Activated naive CD8-positive, alpha-beta T cell treated with anti-CD3 and anti-CD28 coated beads for 36 hours (primary cell): ENCODE data around the gene PLB1. TPM values are rescaled to one million over a fixed set of nuclear protein-coding genes. Genes with fewer than 3 reads are reported as not detected.

Experiments used
- DNase-seq: peaks from one replicate; pipeline ENCODE4 v3.0.0; 2021
- H3K27ac Mint-ChIP-seq: one replicate; pipeline ENCODE4 v1.8.0; 2022; ENCODE audit warnings: mild to moderate bottlenecking, moderate library complexity, mixed read lengths
- H3K27me3 Mint-ChIP-seq: one replicate; pipeline ENCODE4 v1.8.0; 2022; ENCODE audit warnings: mild to moderate bottlenecking, mixed read lengths
- H3K36me3 Mint-ChIP-seq: one replicate; pipeline ENCODE4 v1.8.0; 2021; ENCODE audit warnings: mild to moderate bottlenecking, mixed read lengths
- H3K4me1 Mint-ChIP-seq: one replicate; pipeline ENCODE4 v1.8.0; 2021; ENCODE audit warnings: mixed read lengths
- H3K4me3 Mint-ChIP-seq: one replicate; pipeline ENCODE4 v1.8.0; 2022; ENCODE audit warnings: mild to moderate bottlenecking, moderate library complexity, mixed read lengths
- H3K9me3 Mint-ChIP-seq: one replicate; pipeline ENCODE4 v1.8.0; 2022; ENCODE audit warnings: mixed read lengths
- total RNA-seq, 2 experiments: library from RNA; stranded (reverse); gene quantifications; one replicate each; pipeline ENCODE4 v1.2.3, GENCODE V29; 2021

PLB1 gene
- 1 to 10 TPM in 1 of 2 experiments, under 1 TPM in 1; 0.99 to 1.4 TPM for total RNA-seq

DNA sequence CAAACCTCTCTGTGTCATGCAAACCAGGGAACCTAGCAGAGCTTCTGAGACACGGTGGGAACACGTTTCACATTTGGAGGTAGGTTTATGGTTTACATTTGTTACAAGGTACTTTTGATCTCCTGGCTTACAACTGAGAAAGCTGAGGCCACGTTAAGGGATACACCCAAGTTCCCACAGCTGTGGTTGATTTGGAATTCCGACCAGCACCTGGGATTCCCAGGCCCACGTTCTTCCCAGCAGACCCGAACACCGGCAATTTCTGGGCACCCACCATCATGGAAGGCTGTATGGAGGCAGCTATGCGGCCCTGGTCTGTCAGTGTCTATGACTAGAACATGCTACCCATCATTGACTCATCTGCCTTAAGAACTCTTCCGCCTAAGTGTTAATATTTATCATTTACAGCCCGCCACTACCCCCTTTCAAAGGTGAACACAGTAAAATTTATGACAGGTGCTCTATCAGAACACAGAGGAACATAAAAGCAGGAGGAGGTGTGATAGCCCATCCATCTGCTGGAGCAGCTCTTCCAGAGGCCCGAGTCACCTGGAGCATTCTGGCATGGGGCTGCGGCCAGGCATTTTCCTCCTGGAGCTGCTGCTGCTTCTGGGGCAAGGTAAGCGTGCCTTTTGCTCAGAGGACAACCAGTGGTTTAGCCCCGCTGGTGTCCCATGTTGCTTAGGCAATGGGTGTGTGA, at the start of gene PLB1:
PLB1 (plus strand) TSS at position 510 of the 700 bp plus-strand sequence; CDS start at position 565, 55 bp downstream.
- Mint-ChIP-seq H3K36me3 (no peaks in the 10 kb centered on the region), H3K4me1 (peaks cover 1% of the 10 kb centered on the region), H3K9me3 (no peaks in the 10 kb centered on the region)

GRCh38 chr2:28446531-28446930, 49.3 kb upstream of the PLB1 start:
- H3K27me3 Mint-ChIP-seq: no peaks in the 10 kb centered on the region
- no peak for DNase-seq
- H3K4me3 Mint-ChIP-seq: no peak overlapping the region
- H3K4me1 Mint-ChIP-seq: peaks cover 61% of the 10 kb centered on the region
- peaks cover 2% of the 10 kb centered on the region for H3K9me3 Mint-ChIP-seq
- H3K27ac Mint-ChIP-seq: no peak overlapping the region
- no peaks in the 10 kb centered on the region for H3K36me3 Mint-ChIP-seq

More for the DNA sequence above, at the start of gene PLB1:
- no peak for DNase-seq
- Mint-ChIP-seq H3K27ac (no peak within 1 kb of the TSS), H3K4me3 (no peak within 1 kb of the TSS), H3K27me3 (no peaks in the 10 kb centered on the region)

DNA sequence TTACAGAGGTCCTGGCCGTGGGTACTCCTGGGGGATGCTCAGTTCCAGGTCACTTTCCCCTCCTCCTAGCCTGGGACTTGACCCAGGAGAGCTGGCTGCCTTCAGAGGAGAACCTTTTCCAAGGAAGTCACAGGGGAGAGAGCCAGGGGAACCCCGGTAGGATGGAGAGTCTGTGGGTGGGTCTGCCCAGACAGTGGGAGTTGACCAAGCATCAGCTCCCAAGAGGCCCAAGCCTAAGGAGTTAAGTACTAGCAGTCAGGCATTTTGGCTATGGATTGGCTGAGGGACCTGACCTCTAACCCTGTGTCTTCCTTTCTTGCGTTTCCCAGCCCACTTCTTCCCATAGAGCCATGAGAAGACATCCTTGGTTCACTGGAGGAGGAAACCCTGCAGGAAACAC, 48.8 kb upstream of the PLB1 start:
- no peak for DNase-seq
- Mint-ChIP-seq H3K9me3 (no peaks in the 10 kb centered on the region), H3K36me3 (no peaks in the 10 kb centered on the region), H3K4me3 (no peak overlapping the region), H3K27me3 (no peaks in the 10 kb centered on the region), H3K4me1 (peaks cover 61% of the 10 kb centered on the region), H3K27ac (no peak overlapping the region)

GRCh38 chr2:28447943-28448792, 47.7 kb upstream of the PLB1 start:
- Mint-ChIP-seq H3K36me3 (no peaks in the 10 kb centered on the region), H3K27ac (peak overlapping the region; percentile 38), H3K4me3 (no peak overlapping the region), H3K9me3 (no peaks in the 10 kb centered on the region), H3K27me3 (no peaks in the 10 kb centered on the region), H3K4me1 (peaks cover 59% of the 10 kb centered on the region)
- no peak for DNase-seq

- Mint-ChIP-seq H3K4me3 (no peak overlapping the region), H3K27me3 (no peaks in the 10 kb centered on the region), H3K36me3 (no peaks in the 10 kb centered on the region), H3K9me3 (no peaks in the 10 kb centered on the region), H3K4me1 (peaks cover 59% of the 10 kb centered on the region), H3K27ac (no peak overlapping the region)
- no peak for DNase-seq
These were observed 47.1 kb upstream of the PLB1 start for GRCh38 chr2:28448793-28449100.

GRCh38 chr2:28449126-28449487, 46.8 kb upstream of the PLB1 start:
- H3K27ac Mint-ChIP-seq: no peak overlapping the region
- no peaks in the 10 kb centered on the region for H3K9me3 Mint-ChIP-seq
- peak overlapping the region; percentile 61 for H3K4me3 Mint-ChIP-seq
- no peaks in the 10 kb centered on the region for H3K27me3 Mint-ChIP-seq
- H3K4me1 Mint-ChIP-seq: peaks cover 59% of the 10 kb centered on the region
- H3K36me3 Mint-ChIP-seq: no peaks in the 10 kb centered on the region
- DNase-seq: no peak

DNA sequence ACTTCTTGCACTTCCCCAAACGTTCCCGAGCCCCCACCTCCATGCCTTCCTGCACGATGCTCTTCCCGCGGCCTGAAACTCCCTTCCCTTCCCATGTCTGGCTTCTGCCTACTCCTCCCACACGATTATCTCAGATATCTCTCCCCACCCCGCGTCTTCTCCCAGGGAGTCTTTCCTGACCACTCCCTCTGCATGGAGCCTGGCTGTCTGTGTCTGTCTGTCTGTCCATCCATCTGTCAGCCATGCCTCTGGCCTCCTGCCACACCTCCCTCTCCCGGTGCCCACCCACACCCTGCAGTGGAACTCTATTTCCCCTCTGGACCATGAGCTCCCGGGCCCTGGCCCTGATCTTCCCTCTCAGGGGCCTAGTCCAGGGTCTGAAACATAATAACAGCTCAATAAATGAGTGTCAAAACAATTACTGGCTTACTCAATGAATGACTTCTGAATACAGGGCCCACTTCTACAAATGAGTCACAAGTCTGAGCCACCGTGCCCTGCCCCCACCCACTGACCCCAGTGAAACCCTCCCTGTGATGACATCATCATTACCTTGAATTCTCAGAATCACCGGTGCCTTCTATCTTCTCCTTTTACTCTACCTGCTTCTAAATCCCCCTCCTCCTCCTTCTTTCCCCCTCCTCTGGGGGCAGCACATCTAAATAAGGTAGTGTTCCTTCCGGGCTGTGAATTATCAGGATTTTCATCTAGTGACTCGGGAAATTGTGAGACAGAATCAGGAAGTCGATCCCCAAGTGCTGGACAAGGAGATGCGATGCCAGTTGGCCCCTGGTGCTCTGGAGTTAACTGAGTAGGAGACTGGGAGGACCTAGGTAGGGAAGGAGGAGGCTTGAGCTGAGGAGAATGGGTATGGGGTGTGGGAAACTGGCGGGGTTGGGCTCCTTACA, 46.1 kb upstream of the PLB1 start:
- peaks cover 59% of the 10 kb centered on the region for H3K4me1 Mint-ChIP-seq
- no peaks in the 10 kb centered on the region for H3K27me3 Mint-ChIP-seq
- H3K4me3 Mint-ChIP-seq: peak overlapping the region; percentile 61
- H3K9me3 Mint-ChIP-seq: no peaks in the 10 kb centered on the region
- DNase-seq: peak; percentile 85
- no peaks in the 10 kb centered on the region for H3K36me3 Mint-ChIP-seq
- H3K27ac Mint-ChIP-seq: peak overlapping the region; percentile 81

DNA sequence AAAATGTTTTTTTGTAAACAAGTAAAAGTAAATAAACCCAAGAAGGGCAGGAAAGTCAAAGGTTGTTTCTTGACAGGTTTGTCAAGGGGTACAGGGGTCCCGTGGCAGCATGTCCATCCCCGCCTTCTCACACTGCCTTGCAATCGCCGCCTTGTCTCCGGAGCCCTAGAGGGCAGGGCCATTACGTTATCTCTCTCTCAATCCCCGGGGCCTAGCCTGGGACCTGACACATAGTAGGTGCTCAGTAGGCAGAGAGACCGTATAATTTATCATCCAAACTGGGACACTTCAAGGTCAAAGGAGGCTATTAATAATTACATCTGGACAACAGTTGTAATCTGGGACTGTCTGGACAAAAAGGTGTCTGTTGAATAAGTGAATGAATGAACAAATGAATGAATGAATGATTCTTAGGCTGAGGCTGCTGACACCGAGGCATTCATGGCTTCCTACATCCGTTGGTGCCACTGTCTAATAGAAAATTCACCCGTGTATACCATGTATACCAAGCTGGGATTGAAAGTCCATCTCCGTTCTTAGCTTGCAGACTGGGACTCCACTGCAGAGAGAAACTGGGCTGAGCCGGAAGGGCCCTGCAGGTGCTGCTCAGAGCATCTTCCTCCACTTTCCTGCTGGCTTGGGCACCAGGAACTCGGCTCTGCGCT, 44.8 kb upstream of the PLB1 start:
- Mint-ChIP-seq H3K27me3 (no peaks in the 10 kb centered on the region), H3K4me3 (no peak overlapping the region), H3K9me3 (no peaks in the 10 kb centered on the region), H3K27ac (peak overlapping the region; percentile 38), H3K4me1 (peaks cover 49% of the 10 kb centered on the region), H3K36me3 (no peaks in the 10 kb centered on the region)
- no peak for DNase-seq

DNA sequence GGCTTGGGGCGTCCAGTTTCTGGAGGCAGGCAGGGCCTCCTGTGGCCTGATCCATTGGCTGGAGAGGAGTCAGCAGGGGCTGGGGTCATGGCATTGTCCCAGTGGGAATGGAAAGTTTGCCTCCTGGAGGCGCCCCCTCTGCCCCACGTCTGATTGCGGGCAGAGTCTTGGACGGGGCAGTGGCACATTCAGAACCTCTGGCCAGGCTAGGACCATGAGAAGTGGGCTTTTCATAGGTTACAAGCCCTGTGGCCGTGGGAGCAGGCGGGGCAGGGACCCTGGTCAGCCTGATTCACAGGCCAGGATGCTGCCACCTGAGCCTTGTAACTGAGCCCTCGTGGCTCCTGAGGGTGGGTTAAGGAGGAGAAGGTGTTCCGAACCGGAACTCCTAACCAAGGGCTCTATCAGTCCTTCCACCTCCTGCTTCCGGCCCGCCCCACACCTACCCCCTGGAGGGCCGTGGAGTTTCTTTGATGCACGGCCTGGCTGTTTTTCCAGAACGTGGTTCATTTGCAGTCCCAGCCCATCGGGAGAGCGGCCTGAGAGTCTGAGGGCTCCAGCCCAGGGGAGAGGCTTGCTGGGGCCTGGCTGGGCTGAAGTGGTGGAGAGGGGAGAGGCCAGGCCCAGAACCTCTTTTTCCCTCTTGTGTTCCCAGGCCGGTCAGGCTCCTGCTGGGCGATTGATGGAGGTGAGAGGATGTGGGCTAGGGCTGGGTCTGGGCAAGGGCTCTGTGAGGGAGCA, 43.9 kb upstream of the PLB1 start:
- H3K27ac Mint-ChIP-seq: no peak overlapping the region

GRCh38 chr2:28452534-28453081, 43.3 kb upstream of the PLB1 start:
- no peaks in the 10 kb centered on the region for H3K27me3 Mint-ChIP-seq
- no peaks in the 10 kb centered on the region for H3K36me3 Mint-ChIP-seq
- no peak overlapping the region for H3K27ac Mint-ChIP-seq
- no peaks in the 10 kb centered on the region for H3K9me3 Mint-ChIP-seq
- DNase-seq: peak; percentile 75
- peaks cover 37% of the 10 kb centered on the region for H3K4me1 Mint-ChIP-seq
- no peak overlapping the region for H3K4me3 Mint-ChIP-seq

More for the DNA sequence above, 43.9 kb upstream of the PLB1 start:
- H3K4me3 Mint-ChIP-seq: no peak overlapping the region
- DNase-seq: no peak
- peaks cover 40% of the 10 kb centered on the region for H3K4me1 Mint-ChIP-seq
- H3K36me3 Mint-ChIP-seq: no peaks in the 10 kb centered on the region
- H3K27me3 Mint-ChIP-seq: no peaks in the 10 kb centered on the region
- H3K9me3 Mint-ChIP-seq: no peaks in the 10 kb centered on the region

- Mint-ChIP-seq H3K9me3 (no peaks in the 10 kb centered on the region), H3K4me3 (no peak overlapping the region), H3K4me1 (peaks cover 29% of the 10 kb centered on the region), H3K27ac (no peak overlapping the region), H3K36me3 (no peaks in the 10 kb centered on the region), H3K27me3 (no peaks in the 10 kb centered on the region)
- no peak for DNase-seq
These were observed 42.5 kb upstream of the PLB1 start for GRCh38 chr2:28453396-28453795.

- Mint-ChIP-seq H3K9me3 (no peaks in the 10 kb centered on the region), H3K4me1 (peaks cover 21% of the 10 kb centered on the region), H3K27ac (no peak overlapping the region), H3K36me3 (no peaks in the 10 kb centered on the region), H3K27me3 (no peaks in the 10 kb centered on the region), H3K4me3 (no peak overlapping the region)
- DNase-seq: no peak
These were observed 41.6 kb upstream of the PLB1 start for GRCh38 chr2:28454016-28454930.

DNA sequence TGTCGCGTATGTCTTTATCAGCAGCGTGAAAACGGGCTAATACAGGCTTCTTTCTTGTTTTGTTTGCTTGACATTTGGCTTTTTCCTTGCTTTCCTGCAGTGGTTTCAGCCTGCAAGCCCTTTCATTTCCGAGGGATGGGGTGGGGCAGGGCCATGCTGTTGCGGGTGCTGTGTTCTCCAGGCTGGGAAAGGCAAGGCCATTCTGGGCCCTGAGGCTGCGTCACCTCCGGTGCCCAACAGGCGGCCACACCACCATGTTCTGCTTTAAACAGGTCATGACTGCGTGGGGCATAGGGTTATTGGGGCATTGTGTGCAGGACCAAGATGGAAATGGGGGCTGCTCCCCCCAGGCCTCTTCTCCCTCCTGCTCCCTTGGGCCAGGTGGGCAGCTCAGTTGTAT, 38.6 kb upstream of the PLB1 start:
- Mint-ChIP-seq H3K4me3 (no peak overlapping the region), H3K27ac (no peak overlapping the region), H3K9me3 (peaks cover 3% of the 10 kb centered on the region), H3K36me3 (no peaks in the 10 kb centered on the region), H3K4me1 (peaks cover 2% of the 10 kb centered on the region), H3K27me3 (no peaks in the 10 kb centered on the region)
- DNase-seq: no peak
